SHP77 treated with DMSO at 0.1 percent for 48 hours (cell line): Measurements from ENCODE around the gene ATG3.
"Not testable (repeated sequence)": the region's sequence is repeated elsewhere in the genome, so short reads cannot be mapped to it uniquely, and the experiment has no call there.

Experiments used
- DNase-seq: peaks from one replicate; lab custom pipeline; 2025; lab: John Stamatoyannopoulos, UW

The ATG3 gene

GRCh38 chr3:112561734-112562529, at the start of gene ATG3, which contains the start of gene SLC35A5:
ATG3 (minus strand) TSS chr3:112561962; CDS start chr3:112561528, 434 bp downstream.
SLC35A5 (plus strand) TSS chr3:112562045; CDS start chr3:112563404, 1,359 bp downstream.
- DNase-seq: peak; percentile 96

DNA sequence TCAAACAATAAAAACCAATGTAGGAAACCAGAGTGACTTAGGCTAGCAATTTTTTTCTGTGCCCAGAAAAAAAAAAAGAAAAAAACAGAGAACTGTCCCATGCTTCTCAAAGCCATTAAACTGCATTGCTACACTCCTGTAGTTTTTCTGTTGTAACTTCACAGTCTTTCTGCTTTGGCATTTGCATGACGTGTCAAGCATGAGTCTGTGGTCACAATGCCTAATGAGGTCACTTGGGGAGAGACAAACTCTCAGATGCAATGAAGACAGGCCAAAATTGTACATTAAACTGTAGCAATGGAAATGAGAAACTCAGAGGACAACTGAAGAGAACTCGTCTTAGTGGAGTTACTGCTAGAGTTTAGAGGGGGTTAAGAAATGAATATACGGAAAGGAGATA, 48.4 kb upstream of the ATG3 start:
- DNase-seq: no peak

DNA sequence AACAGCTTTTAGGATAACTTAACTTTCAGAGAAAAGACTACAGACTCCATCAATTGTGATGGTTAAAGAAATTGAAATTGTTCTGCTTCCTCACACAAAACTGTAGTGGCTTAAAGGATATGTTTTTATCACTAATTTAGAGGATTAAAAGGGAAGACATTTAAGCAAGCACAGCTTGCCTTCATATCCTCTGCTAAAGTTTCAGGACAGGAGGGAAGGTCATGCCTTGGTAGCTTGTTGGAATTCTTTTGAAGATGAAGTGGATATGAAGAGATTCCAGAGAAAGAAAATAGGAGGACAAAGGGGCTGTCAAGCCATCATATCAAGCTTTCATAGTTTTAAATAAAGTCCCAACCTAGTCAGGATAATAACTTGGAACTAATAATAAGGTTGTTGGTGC, 46.1 kb upstream of the ATG3 start:
- no peak for DNase-seq

- DNase-seq: no peak
These were observed 44.3 kb upstream of the ATG3 start for GRCh38 chr3:112606098-112606497.

- DNase-seq: no peak
These were observed 43.5 kb upstream of the ATG3 start for GRCh38 chr3:112605285-112605684.

GRCh38 chr3:112604536-112604935, 42.8 kb upstream of the ATG3 start:
- DNase-seq: no peak

- DNase-seq: no peak
These were observed 40.6 kb upstream of the ATG3 start for GRCh38 chr3:112602217-112602838.

GRCh38 chr3:112598731-112599130, 37.0 kb upstream of the ATG3 start:
- no peak for DNase-seq

DNA sequence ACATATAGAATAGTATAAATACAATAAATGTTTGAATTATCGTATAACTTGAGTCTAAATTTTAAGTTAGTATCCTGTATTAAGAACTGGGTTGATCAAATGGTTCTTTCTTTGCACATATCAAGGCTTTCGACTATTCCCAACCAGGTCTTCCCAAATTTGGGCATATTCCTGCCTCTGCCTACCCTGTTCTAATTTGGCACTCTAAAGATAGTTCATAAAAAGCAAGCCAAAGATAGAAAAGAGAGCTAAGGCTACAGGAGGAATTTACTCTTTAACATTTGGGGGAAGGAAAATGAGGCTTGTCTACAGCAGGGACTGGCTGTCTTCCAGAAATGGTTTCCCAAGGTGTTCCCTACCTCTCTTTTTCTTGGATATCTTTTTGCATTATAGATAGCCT, 36.2 kb upstream of the ATG3 start:
- no peak for DNase-seq

- no peak for DNase-seq
These were observed 33.1 kb upstream of the ATG3 start for GRCh38 chr3:112594856-112595255.

DNA sequence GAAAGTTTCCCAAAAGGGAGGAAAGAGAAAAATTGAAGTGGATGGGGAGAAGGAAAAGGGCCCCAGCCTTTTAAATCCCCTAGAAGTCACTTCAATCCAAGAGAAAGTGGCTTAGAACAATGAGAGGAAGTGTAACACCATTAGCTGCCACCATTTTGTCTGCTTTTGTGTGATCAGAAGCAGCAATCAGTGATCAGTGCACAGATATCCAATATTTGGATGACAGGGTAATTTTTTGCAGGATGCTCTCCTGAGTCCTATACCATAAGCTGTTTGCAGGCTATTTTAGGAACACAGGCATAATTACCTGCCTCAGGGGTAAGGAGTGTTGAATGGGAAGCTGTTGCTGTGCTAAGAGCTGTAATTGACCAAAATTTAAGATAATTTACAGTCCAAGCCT, 31.5 kb upstream of the ATG3 start:
- no peak for DNase-seq

DNA sequence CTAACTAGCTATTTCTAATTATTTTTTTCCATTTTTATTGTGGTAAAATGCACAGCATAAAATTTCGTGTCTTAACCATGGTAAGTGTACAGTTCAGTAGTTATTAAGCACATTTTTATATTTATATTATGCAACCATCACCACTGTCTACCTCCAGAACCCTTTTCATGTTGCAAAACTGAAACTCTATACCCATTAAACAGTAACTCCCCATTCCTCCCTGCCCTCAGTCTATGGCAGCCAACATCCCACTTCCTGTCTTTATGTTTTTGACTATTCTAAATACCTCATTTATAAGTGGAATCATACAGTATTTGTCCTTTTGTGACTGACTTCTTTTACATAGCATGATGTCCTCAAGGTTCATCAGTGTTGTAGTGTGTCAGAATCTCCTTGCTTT, 25.6 kb upstream of the ATG3 start:
- DNase-seq: no peak

- no peak for DNase-seq
These were observed 24.0 kb upstream of the ATG3 start for GRCh38 chr3:112585782-112586181.

DNA sequence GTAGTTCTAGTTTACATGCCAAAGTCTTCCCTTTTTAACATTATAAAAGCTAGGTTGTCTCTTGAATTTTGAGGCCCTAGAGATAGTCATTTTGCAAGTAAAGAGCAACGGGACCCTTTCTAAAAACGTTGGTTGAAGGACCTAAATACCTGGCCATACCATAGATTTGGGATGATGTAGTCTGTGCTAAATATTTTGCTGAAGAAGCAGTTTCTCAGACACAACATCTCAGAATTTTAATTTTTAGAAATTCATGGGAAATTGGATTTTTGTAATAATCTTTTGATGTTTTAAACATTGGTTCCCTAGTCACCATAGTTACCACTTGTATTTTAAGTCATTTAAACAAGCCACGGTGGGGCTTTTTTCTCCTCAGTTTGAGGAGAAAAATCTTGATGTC, 21.3 kb upstream of the ATG3 start:
- DNase-seq: no peak

DNA sequence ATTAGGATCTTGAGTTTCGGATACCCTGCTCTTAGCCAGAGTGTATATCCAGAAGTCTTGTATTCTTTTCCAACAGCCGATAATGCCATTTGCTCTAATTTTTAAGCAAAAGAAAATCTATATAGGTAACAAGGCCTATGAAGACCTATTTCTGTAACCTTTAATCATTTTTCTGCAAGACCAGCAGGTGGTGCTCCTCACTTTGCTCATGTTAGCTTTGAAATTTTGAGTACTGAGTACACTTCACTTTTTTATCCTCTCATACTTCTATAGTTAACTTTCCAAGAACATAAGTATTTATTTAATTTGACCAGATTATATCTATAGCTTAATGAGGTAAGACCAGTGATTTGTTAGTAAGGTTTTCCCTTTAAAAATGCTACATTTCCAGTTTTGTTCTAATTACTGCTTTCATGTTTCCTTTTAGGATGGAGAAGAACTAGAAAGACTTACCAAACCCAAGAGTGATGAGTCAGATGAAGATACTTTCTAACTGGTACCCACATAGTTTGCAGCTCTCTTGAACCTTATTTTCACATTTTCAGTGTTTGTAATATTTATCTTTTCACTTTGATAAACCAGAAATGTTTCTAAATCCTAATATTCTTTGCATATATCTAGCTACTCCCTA, 20.6 kb upstream of the ATG3 start:
- peak; percentile 41 for DNase-seq

GRCh38 chr3:112579697-112580096, 17.9 kb upstream of the ATG3 start:
- no peak for DNase-seq

DNA sequence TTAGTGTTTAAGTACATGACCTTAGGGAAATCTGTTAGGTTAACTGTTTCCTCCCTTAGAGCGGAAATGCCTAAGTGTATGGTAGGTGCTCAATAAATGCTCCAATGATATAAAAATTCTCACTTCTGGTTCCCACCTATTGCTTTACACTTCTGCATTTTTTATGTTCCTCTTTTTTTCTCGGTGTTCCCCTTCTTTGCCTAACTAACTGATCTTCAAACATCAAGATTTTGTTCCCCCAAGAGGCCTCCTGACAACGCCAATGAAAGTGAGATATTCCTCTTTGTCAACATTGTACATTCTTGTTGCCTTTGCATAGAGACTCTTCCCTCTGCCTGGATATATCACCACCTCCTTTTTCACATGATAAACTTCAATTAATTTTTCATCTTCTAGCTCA, 17.5 kb upstream of the ATG3 start:
- no peak for DNase-seq

- DNase-seq: no peak
These were observed 10.9 kb upstream of the ATG3 start for GRCh38 chr3:112572701-112573100.

DNA sequence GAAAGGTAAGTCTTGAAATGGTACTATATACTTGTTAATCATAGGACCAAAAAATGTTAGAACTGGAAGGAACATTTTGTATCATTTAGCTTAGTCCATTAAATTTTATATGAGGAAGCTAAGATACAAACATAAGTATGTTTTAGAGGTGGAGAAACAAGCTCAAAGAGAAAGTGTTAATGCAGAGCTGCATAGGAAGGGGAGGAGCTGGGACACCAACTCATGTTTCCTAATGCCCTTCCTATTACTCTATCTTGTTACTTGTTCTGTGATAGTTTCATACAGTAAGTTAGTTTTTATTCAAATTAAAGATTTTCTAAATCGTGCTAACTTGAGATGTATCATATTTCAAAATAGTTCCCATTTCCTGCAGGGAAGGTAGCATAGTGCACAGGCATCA, 7.5 kb upstream of the ATG3 start:
- DNase-seq: no peak

DNA sequence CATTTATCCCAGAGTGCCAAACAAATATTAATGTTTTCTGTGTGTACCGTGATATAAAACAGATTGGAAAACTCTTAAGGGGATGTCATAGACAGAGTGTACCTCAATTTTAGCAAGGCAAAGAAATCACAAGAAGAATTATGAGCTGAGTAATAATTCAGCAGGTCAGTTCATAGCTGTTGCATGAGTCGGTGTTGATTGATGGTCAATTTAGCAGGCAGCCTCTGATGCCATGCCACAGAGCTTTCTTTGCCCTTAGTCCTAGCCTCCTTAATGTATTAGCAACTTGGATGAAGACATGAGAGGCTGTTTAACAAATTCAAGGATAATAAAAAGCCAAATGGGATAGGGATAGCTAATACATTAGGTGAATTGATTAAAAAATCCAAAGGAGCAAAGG, 6.9 kb upstream of the ATG3 start:
- no peak for DNase-seq

DNA sequence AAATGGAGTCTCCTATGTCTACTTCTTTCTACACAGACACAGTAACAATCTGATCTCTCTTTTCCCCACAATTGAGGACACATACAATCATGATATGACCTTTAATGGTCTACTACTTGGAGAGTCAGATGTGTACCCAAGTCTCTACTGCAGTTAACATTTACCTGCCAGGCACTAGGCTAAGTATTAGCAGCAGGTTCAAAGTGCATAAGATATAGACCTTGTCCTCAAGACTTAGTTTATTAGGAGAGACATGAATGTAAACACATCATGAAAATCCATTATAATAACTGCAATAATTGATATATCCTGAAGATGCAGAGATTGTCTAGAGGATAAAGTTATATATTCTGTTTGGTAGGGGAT, 3.2 kb upstream of the ATG3 start:
- DNase-seq: no peak

- DNase-seq: not testable (repeated sequence)
These were observed 2.6 kb upstream of the ATG3 start for GRCh38 chr3:112564247-112564939.

DNA sequence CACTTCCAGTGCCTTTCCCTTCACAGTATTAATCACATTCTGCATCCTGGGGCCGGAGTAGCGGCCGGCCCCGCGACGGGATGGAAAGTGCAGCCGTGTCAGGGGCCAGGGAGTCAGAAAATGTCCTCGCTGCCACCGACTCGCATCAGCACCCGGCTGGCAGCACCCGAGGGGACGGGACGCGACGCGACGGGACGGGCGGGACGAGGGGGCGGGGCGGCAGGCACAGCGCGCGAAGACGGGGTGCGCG, 353 bp downstream of the ATG3 start:
- DNase-seq: no peak
